Astrocyte (in vitro differentiated cells and primary cell): ENCODE measurements around the gene BBOX1.

ENCODE experiments used
- CTCF ChIP-seq: IDR thresholded peaks from 2 replicates; pipeline ENCODE4 v1.5.1; 2011; ENCODE audit warnings: low read depth, mild to moderate bottlenecking, inconsistent platforms, low read length, moderate library complexity; ENCODE audit not compliant: insufficient read depth
- EZH2 ChIP-seq: IDR thresholded peaks from 2 replicates; pipeline ENCODE4 v1.6.1; 2012; ENCODE audit warnings: mild to moderate bottlenecking, low read length, inconsistent platforms; ENCODE audit not compliant: insufficient read depth

GRCh38 chr11:27011560-27012233, 28.9 kb upstream of the BBOX1 start:
- no peak for TF ChIP-seq CTCF
- TF ChIP-seq EZH2, result no peak
